Rectal smooth muscle tissue (tissue), 1 donor: ENCODE data around the gene SPDYE4.

Experiments used
- H3K27ac ChIP-seq: one replicate; pipeline ENCODE4 v1.7.0; 2013; ENCODE audit warnings: low read depth, low read length, inconsistent platforms
- H3K27me3 ChIP-seq: one replicate; pipeline ENCODE4 v1.7.0; 2013; ENCODE audit warnings: low read length; ENCODE audit not compliant: control insufficient read depth, insufficient read depth
- H3K36me3 ChIP-seq: one replicate; pipeline ENCODE4 v1.7.0; 2013; ENCODE audit warnings: low read length; ENCODE audit not compliant: control insufficient read depth, insufficient read depth
- H3K4me1 ChIP-seq: one replicate; pipeline ENCODE4 v1.7.0; 2013; ENCODE audit warnings: low read length; ENCODE audit not compliant: control insufficient read depth, insufficient read depth
- H3K4me3 ChIP-seq: one replicate; pipeline ENCODE4 v1.7.0; 2013; ENCODE audit warnings: low read length
- H3K9ac ChIP-seq: one replicate; pipeline ENCODE4 v1.7.0; 2013; ENCODE audit warnings: low read length

Gene SPDYE4

GRCh38 chr17:8729421-8729820 lies 28.9 kb downstream of the SPDYE4 start:
- Histone ChIP-seq H3K36me3 (no peaks in the 10 kb centered on the region), H3K4me1 (no peaks in the 10 kb centered on the region), H3K27me3 (no peaks in the 10 kb centered on the region), H3K27ac (no peak overlapping the region), H3K9ac (no peak overlapping the region), H3K4me3 (no peak overlapping the region)

DNA sequence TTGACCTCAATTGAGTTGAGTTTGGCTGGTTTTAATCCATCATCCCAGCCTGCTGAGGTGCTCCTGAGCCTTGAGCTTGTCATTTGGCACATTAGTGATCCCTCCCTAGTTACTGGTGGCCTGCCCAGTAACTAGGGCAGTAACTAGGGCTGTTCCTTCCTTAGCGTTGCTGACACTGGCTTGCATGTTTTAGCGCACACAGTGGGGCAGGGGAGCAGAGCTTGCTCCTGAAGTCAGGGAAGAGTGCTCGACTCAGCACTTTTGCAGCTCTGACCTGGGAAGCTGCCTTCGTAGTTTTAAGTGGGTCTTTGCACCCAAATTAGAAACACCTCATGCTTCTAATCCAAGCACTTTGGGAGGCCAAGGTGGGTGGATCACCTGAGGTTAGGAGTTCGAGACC lies 29.4 kb downstream of the SPDYE4 start:
- Histone ChIP-seq H3K27ac (no peak overlapping the region), H3K4me1 (no peaks in the 10 kb centered on the region), H3K36me3 (no peaks in the 10 kb centered on the region), H3K9ac (no peak overlapping the region), H3K27me3 (no peaks in the 10 kb centered on the region), H3K4me3 (no peak overlapping the region)

DNA sequence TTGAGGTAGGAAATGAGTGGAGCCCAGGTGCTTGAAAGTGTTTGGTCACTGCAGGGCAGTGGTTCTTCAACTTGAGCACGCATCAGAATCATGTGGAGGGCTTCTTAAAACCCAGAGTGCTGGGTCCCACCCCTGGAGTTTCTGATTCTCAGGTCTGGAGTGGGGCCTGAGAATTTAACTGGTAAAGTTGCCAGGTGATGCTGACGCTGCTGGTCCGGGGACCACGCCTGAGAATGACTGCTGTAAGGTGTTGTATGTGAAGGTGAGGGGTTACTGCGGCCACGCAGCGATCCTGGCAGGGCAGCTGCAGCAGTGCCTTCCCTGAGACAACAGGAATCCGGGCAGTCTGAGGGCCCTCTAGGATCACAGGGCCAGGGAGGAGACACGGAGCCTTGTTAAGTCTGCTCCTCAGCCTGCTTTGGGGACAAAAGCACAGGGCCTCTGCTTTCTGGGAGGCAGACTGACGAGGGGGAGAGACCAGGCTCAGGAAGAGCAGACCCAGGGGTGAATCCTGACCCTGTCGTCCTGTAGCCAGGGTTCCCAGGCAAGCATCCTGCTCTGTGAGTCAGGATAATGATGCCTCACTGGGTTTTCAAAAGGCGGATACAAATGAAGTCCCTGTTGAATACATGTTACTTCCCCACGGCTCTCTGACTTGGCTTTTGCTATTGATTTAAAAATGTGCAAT lies 30.0 kb downstream of the SPDYE4 start:
- H3K27ac ChIP-seq: no peak overlapping the region
- H3K4me3 ChIP-seq: no peak overlapping the region
- H3K4me1 ChIP-seq: no peaks in the 10 kb centered on the region
- no peaks in the 10 kb centered on the region for H3K36me3 ChIP-seq
- no peak overlapping the region for H3K9ac ChIP-seq
- no peaks in the 10 kb centered on the region for H3K27me3 ChIP-seq

- Histone ChIP-seq H3K4me1 (no peaks in the 10 kb centered on the region), H3K9ac (no peak overlapping the region), H3K27me3 (no peaks in the 10 kb centered on the region), H3K27ac (no peak overlapping the region), H3K36me3 (no peaks in the 10 kb centered on the region), H3K4me3 (no peak overlapping the region)
Observed at GRCh38 chr17:8726941-8727555, 31.3 kb downstream of the SPDYE4 start.

DNA sequence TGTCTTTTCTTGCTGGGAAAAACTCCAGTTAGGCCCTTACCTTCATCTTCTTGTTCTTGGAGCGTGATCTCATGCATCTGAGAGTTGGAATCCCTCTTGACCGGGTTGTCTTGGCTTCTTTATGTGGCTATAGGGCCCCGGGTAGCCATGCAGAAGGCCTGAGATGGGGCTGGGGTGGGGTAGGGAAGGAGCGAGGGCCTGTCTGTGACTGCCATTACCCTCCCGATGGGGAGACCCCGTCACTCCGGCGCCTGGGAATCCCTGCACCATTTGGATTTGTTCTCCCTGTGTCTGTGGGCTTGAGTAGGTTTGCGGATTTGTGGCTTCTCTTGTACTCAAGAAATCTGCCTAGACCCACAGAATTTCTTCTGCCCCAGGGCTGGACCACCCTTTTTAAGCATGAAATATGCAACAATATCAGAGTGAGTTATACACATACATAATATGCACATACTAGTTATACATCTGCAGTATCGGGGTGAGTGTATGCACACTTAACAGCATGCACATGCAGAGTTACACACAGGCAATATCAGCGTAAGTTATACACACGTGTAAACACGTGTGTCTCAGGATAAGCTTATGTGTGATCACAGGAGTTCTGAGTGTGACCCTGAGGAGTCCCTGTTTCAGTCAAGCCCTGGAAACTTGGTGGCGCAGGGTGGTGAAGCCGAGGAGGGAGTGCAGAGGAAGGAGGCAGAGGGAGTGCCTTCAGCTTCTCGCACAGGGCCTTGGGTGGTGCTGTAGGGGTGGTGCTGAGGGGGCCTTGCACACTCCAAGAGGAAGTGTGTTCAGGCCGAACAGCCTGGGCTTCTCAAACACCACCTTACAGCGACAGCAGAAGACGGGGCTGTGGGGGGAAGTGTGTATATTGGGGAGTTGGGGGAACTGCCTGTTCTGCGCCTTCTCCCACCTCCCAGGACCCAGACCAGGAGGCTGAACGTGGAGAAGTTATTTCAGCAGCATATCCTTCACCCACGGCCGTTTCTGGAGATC lies 32.2 kb downstream of the SPDYE4 start:
- H3K36me3 ChIP-seq: no peaks in the 10 kb centered on the region
- H3K27ac ChIP-seq: no peak overlapping the region
- H3K27me3 ChIP-seq: no peaks in the 10 kb centered on the region
- H3K9ac ChIP-seq: no peak overlapping the region
- no peak overlapping the region for H3K4me3 ChIP-seq
- no peaks in the 10 kb centered on the region for H3K4me1 ChIP-seq

DNA sequence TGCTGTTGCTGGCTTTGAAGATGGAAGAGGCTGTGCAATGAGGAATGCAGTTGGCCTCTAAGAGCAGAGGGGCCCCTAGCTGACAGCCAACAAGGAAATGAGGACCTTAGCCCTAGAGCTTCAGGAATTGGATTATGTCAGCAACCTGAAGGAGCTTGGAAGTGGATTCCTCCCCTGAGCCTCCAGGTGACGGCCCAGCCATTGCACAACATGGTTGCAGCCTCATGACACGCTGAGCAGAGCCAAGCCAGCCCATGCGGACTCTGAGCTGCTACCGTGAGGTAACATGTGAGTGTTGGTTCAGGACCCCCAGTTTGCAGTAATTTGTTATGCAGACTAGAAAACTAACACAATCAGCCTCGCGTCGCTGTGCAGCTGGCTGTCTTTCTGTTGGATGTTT lies 33.9 kb downstream of the SPDYE4 start:
- Histone ChIP-seq H3K27me3 (no peaks in the 10 kb centered on the region), H3K9ac (no peak overlapping the region), H3K4me1 (no peaks in the 10 kb centered on the region), H3K27ac (no peak overlapping the region), H3K36me3 (no peaks in the 10 kb centered on the region), H3K4me3 (no peak overlapping the region)

GRCh38 chr17:8720596-8720995 lies 37.8 kb downstream of the SPDYE4 start:
- H3K27ac ChIP-seq: no peak overlapping the region
- no peaks in the 10 kb centered on the region for H3K27me3 ChIP-seq
- H3K4me3 ChIP-seq: no peak overlapping the region
- H3K36me3 ChIP-seq: no peaks in the 10 kb centered on the region
- H3K4me1 ChIP-seq: no peaks in the 10 kb centered on the region
- H3K9ac ChIP-seq: no peak overlapping the region

DNA sequence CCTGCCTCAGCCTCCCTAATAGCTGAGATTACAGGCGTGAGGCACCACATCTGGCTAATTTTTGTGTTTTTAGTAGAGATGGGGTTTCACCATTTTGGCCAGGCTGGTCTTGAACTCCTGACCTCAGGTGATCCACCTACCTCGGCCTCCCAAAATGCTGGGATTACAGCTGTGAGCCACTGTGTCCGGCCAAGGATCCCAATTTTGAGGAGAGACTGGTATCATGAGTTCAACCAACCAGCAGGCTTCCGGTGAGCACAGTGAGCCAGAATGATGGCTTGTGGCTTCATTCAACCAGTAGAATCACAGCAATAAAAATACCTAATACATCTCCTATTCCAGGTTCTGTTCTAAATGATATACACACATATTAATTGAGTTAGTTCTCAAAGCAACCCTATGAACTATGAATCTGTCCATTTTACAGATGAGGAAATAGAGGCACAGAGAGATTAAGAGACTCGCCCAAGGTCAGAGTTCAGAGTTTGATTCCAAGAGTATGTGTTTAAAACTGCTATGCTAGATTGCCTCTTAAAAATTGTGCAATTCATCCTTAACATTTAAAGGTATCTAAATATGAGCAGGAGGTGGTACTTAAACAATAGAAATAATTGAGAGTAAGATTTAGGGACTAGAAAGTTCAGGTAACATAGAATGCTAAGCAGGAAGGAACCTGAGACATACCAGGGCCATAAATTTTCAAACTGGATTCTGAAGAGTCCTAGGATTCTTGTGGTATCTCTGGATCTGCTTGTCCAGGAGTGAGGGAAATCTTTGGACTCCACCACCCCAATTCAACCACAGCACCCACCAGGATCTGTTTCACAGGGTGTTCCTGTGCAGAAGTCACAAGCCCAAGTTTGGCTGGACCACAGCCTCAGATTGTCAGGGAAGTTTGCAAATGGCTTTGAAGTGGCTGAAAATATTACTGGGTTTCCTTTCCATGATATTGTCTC lies 38.8 kb downstream of the SPDYE4 start:
- no peaks in the 10 kb centered on the region for H3K4me1 ChIP-seq
- no peaks in the 10 kb centered on the region for H3K36me3 ChIP-seq
- H3K27ac ChIP-seq: no peak overlapping the region
- no peaks in the 10 kb centered on the region for H3K27me3 ChIP-seq
- no peak overlapping the region for H3K4me3 ChIP-seq
- H3K9ac ChIP-seq: no peak overlapping the region

DNA sequence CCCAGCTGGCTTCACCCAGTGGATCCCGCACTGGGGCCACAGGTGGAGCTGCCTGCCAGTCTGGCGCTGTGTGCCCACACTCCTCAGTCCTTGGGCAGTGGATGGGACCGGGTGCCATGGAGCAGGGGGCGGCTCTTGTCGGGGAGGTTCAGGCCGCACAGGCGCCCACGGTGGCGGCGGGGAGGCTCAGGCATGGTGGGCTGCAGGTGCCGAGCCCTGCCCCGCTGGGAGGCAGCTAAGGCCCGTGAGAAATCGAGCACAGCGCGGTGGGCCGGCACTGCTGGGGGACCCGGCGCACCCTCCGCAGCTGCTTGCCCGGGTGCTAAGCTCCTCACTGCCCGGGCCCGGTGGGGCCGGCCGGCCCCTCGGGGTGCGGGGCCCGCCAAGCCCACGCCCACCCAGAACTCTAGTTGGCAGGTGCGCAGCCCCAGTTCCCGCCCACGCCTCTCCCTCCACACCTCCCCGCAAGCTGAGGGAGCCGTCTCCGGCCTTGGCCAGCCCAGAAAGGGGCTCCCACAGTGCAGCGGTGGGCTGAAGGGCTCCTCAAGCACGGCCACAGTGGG lies 40.3 kb downstream of the SPDYE4 start:
- no peaks in the 10 kb centered on the region for H3K36me3 ChIP-seq
- H3K4me3 ChIP-seq: no peak overlapping the region
- no peaks in the 10 kb centered on the region for H3K27me3 ChIP-seq
- H3K4me1 ChIP-seq: no peaks in the 10 kb centered on the region
- no peak overlapping the region for H3K27ac ChIP-seq
- H3K9ac ChIP-seq: no peak overlapping the region

DNA sequence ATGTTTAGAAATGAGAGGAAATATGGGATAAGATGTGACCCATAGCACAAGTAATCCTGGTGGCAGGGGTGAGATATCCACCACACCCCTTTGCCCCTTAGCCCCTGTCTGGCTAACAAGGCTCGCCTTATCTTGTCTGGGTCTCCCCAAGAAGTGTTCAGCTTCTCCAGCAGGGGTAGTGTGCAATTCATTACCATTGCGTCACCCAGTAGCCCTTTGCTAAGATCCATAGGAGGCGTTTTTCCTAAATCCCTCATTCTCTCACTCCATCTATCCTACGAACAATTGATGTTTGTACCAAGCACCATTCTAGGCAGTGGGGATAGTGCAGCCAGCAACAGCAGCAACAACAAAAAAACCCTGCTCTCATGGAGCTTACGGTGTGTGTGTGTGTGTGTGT lies 44.5 kb downstream of the SPDYE4 start:
- Histone ChIP-seq H3K9ac (no peak overlapping the region), H3K27me3 (no peaks in the 10 kb centered on the region), H3K36me3 (no peaks in the 10 kb centered on the region), H3K27ac (no peak overlapping the region), H3K4me1 (no peaks in the 10 kb centered on the region), H3K4me3 (no peak overlapping the region)

GRCh38 chr17:8713315-8713714 lies 45.0 kb downstream of the SPDYE4 start:
- no peak overlapping the region for H3K27ac ChIP-seq

More at GRCh38 chr17:8713315-8713714, 45.0 kb downstream of the SPDYE4 start:
- Histone ChIP-seq H3K9ac (no peak overlapping the region), H3K27me3 (no peaks in the 10 kb centered on the region), H3K36me3 (no peaks in the 10 kb centered on the region), H3K4me1 (no peaks in the 10 kb centered on the region), H3K4me3 (no peak overlapping the region)
